Fibroblast of pulmonary artery (primary cell): ENCODE measurements around the gene NIM1K.

Experiments
- DNase-seq: peaks from one replicate; pipeline ENCODE4 v3.0.0-alpha.2; 2010; ENCODE audit warnings: low read depth
- H3K4me3 ChIP-seq: replicated peaks from 2 replicates; pipeline ENCODE4 v1.5.1; 2011; ENCODE audit warnings: low read depth, mild to moderate bottlenecking, control low read depth, low read length, moderate library complexity
- TF ChIP-seq, protein P1 (sequence below): IDR thresholded peaks from 2 replicates; pipeline ENCODE4 v1.5.1; 2011; ENCODE audit warnings: mild to moderate bottlenecking, control low read depth, low read length, inconsistent platforms; ENCODE audit errors: missing control alignments

NIM1K gene

DNA sequence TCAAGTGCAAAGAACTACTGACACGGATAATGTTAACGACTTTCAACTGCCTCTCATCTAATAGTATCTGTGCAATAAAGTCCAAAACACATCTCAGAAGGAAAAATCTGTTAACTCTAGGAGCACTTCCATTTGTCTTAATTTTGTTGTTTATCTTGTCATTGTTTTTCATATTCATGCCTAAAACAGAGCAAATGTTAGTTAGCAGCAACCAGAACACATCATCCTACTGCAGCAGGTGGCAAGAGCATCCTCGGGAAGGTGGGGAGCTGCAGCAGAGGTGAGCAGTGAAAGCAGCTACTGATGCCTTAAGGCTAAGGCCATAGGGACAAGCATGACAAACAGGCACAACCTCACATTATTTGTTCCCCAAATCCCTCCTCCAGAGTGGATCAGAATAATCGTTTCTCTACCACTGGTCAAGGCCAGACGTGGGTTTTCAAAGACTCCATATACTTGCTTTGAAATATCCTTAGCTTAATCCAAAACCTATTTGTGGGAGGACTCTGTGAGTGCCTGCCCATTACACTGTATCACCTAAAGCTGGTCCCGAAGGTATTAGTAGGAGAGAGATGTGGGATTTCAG, 120.1 kb downstream of the NIM1K start:
- TF ChIP-seq, protein P1, sequence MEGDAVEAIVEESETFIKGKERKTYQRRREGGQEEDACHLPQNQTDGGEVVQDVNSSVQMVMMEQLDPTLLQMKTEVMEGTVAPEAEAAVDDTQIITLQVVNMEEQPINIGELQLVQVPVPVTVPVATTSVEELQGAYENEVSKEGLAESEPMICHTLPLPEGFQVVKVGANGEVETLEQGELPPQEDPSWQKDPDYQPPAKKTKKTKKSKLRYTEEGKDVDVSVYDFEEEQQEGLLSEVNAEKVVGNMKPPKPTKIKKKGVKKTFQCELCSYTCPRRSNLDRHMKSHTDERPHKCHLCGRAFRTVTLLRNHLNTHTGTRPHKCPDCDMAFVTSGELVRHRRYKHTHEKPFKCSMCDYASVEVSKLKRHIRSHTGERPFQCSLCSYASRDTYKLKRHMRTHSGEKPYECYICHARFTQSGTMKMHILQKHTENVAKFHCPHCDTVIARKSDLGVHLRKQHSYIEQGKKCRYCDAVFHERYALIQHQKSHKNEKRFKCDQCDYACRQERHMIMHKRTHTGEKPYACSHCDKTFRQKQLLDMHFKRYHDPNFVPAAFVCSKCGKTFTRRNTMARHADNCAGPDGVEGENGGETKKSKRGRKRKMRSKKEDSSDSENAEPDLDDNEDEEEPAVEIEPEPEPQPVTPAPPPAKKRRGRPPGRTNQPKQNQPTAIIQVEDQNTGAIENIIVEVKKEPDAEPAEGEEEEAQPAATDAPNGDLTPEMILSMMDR: no peak
- H3K4me3 ChIP-seq: peak overlapping the region; percentile 92
- no peak for DNase-seq

DNA sequence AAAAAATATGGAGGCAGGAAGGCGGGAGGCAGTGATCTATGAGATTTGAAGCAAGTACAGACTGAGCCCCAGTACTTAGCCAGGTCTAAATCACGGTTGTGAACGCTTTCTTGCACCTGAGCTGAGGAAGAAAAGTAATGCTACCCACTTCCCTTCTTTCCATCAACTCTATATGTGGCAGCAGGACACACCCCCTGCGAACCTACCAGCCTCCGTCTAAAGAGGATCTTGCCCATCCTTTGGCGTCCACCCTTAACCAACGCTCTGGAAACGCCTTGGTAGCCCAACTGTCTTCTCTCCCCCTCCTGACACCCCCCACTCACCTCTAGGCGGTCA, 120.6 kb downstream of the NIM1K start:
- DNase-seq: no peak
- TF ChIP-seq, protein P1: no peak
- H3K4me3 ChIP-seq: peak overlapping the region; percentile 92

DNA sequence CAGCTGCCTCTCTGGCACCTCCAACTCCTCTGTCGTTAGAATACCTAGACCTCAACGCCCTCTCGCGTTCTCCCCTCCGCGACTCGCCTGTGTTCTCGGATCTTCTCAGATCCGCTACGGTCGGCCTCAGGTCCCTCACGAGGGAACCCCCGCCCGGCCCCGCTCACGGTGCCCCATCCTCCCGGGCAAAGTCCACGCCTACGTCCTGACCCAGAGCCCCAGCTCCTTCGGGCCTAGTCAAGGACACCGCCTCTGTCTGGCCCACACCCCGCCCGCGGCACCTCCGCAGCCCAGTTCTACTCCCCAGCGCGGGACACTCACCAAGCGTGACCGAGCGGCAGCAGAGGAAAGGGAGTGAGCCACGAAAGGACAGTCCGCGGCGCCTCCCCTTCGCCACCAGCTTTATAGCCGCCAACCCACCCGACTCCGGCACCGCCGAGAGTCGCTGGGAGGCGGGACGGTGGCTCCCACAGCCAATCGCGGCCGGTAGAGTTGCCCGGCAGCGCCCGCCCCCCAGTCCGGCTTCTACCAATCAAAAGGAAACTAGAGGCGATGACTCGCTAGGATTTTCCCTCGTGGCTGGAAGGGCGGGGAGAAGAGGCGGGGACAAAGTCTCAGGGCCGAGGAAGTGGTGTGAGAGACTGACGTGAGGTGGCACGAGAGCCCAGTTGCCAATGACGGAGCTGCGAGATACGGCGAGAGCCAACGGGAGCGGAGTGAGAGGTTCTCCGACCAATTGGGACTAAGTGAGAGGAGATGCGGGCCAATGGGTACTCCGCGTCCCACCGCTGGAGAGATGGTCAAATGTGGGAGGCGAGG, 121.2 kb downstream of the NIM1K start, which contains the start of gene HMGCS1:
TSS of gene HMGCS1 (minus strand) at position 378 of the 819 bp plus-strand sequence. CDS start 14,447 bp downstream, outside the sequence.
- peak; percentile 100 for DNase-seq
- peak within 1 kb of the TSS; percentile 92 for H3K4me3 ChIP-seq
- TF ChIP-seq, protein P1: no peak

DNA sequence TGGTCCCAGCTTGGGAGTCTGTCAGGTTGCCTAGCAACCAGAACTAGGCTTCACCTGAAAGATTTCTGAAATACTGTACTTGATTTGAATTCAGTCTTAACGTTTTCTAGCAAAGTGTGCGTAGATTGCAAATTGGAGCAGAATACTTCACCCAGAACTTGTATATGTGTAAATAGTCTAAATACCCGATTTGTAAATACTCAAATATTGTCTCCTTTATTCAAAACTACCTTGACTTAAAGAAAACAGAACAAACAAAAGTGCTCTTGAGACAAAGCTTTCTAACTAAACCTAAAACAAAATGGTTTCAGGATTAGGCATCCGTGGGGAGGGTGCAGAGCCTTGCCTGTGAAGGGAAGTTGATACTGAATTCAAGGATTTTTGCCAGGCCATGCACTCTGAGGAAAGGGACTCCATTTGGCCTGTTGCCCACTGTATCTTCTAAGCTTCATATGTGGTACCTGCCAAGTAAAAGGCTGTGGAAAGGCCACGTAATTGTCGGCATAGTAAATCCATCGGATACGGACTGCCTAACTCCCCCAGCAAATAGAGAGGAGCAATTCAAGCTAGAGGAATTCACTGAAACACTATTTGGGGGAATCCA, 121.9 kb downstream of the NIM1K start:
- TF ChIP-seq, protein P1: no peak
- DNase-seq: peak; percentile 51
- peak overlapping the region; percentile 46 for H3K4me3 ChIP-seq

DNA sequence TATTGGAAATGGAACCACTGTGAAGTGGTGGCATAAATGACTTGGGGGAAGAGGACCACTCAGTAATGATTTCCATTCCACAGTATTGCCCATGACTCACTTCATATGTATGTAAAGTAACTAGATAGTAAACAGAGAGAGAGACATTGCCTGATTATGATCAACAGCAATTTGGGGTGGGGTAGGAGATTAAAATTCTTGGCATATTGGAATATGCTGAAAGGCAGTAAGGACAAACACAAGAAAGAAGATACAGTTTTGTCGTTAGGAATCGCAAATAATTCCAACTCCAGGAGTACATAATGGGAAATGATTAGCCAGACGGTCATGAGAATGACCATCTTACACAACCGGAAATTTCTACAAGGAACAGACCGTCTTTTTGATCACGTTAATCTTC, 122.7 kb downstream of the NIM1K start:
- H3K4me3 ChIP-seq: no peak overlapping the region
- DNase-seq: no peak
- TF ChIP-seq, protein P1: no peak

DNA sequence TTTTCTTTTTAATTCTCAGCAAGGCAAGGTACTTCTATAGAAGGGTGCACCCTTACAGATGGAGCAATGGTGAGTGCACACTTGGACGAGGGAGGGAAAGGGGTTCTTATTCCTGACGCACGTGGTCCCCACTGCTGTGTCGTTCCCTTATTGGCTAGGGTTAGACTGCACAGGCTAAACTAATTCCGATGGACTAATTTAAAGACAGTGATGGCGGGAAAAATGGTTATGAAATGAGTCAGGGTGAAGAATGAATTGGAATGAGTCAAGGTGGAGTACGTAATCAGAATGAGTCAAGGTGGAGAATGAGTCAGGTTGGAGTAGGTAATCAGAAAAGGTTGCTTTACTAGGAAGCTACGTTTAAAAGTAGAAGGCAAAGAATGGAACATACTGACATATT, 123.2 kb downstream of the NIM1K start:
- TF ChIP-seq, protein P1: no peak
- peak; percentile 25 for DNase-seq

More for the DNA sequence above, 123.2 kb downstream of the NIM1K start:
- no peak overlapping the region for H3K4me3 ChIP-seq
